Hypothalamus (tissue), 51 donors: Measurements from ENCODE around the gene LCN6.
"Not testable (repeated sequence)": the region's sequence is repeated elsewhere in the genome, so short reads cannot be mapped to it uniquely, and the experiment has no call there.

ENCODE experiments used
- DNase-seq, 51 donors: peaks; one replicate each; lab custom pipeline; 2025; lab: John Stamatoyannopoulos, UW

Gene LCN6, protein sequence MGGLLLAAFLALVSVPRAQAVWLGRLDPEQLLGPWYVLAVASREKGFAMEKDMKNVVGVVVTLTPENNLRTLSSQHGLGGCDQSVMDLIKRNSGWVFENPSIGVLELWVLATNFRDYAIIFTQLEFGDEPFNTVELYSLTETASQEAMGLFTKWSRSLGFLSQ

DNA sequence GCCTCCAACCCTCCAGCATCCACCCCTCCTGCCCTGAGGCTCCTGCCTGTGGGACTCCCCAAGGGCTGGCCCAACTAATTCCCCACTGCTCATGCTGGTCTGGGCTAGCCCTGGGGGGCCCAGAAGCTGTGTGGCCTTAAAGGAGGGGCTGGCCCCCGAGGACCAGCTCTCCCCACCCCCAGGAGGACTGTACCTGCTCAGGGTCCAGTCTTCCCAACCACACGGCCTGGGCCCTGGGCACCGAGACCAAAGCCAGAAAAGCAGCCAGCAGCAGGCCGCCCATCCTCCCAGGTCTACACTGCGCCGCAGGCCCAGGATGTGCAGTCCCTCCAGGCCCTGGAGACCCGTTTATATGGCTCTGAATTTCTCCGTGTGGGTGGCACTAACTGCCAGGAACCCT lies at the start of gene LCN6:
Gene LCN6, minus strand, starts transcription at position 325 of the 400 bp plus-strand sequence. Its CDS starts 42 bp downstream, at position 283.
- DNase-seq = no peak

DNA sequence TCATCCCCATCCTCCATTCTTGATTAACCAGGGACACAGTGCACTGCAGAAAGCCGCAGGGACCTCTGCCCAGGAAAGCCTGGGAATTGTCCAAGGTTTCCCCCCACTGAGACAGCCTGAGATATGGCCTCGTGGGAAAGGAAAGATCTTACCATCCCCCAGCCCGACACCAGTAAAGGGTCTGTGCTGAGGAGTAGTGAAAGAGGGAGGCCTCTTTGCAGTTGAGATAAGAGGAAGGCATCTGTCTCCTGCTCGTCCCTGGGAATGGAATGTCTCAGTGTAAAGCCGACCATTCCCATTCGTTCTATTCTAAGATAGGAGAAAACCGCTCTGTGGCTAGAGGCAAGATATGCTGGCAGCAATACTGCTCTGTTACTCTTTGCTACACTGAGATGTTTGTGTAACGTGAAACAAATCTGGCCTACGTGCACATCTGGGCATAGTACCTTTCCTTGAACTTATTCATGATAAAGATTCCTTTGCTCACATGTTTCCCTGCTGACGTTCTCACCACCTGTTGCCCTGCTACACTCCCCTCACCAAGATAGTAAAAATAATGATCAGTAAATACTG lies 48.5 kb upstream of the LCN6 start:
- DNase-seq = not testable (repeated sequence)

DNA sequence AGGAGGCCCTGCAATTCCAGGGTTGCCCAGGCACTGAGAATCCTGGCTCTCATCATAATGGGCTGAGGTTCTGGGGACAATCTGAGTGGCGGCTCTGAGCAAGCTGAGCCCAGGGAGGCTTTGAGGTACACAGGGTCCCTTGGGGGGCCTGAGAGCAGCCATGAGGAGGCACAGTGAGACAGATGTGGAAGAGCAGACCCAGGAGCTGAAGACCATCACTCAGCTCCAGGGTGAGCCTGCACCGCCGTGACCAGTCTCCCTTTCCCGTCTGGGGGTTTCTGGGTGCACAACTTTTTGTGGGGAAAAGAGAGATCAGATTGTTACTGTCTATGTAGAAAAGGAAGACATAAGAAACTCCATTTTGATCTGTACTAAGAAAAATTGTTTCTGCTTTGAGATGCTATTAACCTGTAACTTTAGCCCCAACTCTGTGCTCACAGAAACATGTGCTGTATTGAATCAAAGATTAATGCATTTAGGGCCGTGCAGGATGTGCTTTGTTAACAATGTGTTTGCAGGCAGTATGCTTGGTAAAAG lies 48.0 kb upstream of the LCN6 start, which contains the start of gene CCDC183:
Gene CCDC183, plus strand, starts transcription at position 101 of the 537 bp plus-strand sequence. Its CDS starts 60 bp downstream, at position 161.
- no peak for DNase-seq

DNA sequence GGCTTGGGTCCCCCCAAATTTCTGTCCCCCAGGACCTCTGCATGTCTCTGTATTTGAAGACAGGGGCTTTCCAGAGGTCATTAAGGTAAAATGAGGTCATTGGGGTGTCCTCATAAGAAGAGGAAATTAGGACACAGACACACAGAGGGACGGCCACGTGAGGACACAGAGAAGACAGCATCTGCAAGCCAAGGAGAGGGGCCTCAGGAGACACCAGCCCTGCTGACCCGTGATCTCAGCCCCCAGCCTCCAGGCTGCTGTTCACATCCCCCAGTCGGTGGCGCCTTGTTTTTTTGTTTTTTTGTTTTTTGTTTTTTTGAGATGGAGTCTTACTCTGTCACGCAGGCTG lies 46.6 kb upstream of the LCN6 start:
- no peak for DNase-seq

DNA sequence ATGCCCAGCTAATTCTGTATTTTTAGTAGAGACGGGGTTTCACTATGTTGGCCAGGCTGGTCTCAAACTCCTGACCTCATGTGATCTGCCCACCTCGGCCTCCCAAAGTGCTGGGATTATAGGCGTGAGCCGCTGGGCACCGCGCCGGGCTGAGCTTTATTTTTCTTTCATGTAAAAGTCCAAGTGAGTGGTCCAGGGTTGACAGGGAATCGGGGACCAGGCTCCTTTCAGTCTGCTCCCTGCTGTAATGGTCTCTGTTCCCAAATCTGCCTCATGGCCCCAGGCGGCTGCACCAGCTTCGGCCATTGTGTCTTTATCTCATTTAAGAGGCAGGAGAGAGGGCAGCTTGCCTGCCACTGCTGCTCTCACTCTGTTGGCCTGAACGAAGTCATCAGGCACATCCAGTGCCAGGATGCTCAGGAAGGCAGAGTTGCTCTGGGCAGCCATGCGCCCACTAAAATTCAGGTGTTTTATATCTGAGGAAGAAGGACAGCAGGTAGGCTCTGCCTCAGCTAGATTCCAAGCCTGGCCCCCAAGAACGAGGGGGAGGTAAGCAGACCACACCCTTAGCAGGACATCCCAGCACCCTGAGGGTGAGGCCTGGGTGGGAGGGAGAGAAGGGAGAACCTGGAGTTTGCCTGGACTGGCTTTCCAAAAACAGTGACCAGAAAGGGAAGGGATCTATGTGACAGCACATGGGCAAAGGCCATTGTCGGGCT lies 46.1 kb upstream of the LCN6 start:
- no peak for DNase-seq

DNA sequence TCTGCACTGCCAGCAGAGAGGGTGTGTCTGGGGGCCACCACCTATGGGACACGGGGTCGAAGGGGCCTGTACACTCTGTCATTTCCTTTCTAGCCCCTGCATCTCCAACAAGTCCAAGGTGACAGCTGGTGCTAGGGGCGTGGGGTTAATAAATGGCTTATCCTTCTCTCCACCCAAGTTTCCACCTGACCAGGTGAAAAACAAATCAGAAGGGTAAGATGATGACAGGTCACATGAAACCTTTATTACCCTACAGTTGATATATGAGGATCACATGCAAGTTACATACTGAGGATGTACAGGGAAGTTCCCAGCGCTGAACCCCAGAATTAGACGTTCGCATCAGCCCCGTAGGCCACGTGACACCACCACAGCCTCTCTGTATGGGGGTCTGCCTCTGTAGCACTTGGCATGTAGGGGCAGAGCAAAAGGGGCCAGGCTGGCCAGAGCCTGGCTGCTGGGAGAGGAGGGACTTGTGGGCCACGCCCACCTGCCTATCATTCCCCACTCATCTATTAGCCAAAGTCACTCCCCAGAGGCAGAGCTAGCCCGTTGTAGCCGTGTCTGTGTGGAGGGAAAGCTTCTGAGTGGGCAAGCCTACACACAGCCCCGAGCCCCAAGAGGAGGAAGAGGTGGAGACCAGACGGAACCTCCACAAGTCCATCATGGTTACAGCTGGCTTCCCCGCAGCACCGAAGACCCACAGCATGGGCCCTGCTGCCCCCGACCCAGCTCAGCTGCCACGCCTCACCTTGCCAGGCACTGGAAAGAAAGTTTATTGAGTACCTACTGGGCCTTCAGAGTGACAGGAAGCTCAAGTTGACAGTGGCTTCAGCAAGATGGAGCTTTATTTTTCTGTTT lies 45.0 kb upstream of the LCN6 start:
- DNase-seq = no peak

DNA sequence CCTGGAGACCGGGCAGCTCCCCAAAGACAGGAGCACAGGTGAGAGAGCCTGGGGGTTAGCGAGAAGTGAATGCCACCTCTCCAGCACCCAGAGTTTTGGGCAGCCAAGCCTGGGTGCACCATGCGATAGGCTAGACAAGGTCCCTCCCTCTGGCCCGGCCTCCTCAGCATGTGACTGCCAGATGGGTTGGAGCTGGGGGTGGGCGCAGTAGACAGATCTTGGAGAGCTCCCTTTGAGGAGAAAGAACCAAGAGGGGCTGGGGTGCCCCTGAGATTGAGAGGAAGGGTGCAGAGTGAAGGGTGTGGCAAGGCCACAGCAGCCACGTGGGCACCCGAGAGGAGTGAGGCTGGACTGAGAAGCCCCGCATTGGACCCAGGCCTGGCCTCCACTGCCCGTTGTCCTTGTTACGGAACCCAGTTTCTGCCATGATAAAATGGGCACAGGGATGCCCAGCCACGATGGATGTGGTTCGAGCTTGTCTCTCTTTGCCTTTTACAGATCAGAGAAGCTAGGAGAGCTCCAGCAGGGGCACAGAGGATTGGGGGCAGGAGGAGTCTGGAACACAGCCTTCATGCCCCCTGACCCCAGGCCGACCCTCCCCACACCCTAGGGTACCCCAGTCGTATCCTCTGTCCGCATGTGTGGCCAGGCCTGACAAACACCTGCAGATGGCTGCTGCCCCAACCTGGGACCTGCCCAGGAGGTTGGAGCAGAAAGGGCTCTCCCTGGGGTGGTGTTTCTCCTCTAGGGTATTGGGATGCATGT lies 44.2 kb upstream of the LCN6 start:
- no peak for DNase-seq

DNA sequence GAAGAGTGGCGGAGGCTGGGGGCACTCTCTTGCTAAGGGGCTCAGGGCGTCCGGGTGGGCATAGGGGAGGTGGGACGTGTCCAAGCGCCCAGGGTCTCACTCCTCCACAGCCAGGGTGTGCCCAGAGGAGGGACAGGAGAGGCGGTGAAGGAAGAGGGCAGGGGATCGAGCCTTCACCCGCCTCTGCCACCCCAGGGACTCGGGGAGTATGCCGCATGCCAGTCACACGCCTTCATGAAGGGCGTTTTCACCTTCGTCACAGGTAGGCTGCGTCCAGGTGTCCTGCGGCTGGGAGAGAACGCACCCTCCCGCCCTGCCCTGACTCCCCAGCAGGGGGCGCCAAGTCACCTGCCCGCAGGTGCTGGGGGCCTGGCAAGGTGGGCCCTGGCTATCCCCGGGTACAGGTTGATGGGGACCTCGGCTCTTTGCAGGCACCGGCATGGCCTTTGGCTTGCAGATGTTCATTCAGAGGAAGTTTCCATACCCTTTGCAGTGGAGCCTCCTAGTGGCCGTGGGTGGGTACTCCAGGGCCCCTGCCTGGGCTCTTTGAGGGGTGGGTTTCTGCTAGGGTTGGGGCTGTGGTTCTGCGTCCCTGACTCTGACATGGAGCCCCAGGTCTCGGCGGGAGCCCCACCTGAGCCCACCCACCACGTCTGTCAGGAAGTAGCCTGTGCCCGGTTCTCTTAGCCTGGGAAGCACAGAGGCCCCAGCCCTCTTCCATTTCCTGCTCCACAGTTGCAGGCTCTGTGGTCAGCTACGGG lies 43.4 kb upstream of the LCN6 start:
- DNase-seq = peak in 19 of 51 donors; percentile 13 to 69 (median 44)

DNA sequence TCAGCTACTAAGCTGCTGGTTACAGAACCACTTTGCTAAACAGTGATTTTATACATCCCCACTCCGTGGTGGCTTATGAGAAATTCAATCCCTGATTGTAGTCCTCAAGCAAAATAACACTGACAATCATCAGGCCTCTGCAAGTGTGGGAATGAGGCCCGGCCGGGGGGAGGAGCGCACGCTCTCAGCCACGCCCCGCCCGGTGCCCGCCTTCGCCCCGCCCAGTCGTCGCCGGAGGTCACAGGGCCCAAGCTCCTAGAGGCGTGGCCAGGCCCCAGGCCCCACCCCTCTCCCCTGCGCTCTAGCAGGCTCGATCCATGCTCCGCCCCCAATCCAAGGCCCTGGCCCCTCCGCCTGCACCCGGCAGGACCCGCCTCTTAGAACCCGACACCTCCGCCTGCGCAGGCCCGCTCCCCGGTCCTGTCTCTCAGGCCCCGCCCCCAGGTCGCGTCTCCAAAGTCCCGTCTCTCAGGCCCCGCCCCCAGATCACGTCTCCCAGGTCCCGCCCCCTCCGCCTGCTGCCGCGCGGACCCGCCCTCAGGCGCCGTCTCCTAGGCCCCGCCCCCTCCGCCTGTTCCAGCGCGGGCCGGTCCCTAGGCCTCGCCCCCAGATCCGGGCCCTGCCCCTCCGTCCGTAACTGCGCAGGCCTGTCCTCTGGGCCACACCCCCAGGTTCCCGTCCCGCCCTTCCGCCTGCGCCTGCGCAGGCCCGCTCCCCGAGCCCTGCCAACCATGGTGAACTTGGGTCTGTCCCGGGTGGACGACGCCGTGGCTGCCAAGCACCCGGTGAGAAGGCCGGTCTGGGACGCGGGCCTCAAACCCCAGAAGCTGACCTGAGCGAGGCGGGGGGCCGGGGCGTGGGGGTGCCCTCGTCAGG lies 42.6 kb upstream of the LCN6 start, which contains the start of gene TMEM141:
Gene TMEM141, plus strand, starts transcription at position 705 of the 876 bp plus-strand sequence. Its CDS starts 27 bp downstream, at position 732.
- DNase-seq = peak; percentile 79 to 100 (median 100)

DNA sequence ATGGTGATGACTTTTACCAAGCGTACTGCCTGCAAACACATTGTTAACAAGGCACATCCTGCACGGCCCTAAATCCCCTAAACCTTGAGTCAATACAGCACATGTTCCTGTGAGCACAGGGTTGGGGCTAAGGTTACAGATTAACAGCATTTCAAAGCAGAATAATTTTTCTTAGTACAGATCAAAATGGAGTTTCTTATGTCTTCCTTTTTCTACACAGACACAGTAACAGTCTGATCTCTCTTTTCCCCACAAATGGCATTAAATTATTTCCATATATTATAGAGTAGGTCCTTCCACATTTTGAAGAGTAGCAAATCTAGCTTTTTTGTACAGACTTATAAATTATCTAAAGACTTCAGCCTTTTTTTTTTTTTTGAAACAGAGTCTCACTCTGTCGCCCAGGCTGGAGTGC lies 41.2 kb upstream of the LCN6 start:
- DNase-seq = no peak

DNA sequence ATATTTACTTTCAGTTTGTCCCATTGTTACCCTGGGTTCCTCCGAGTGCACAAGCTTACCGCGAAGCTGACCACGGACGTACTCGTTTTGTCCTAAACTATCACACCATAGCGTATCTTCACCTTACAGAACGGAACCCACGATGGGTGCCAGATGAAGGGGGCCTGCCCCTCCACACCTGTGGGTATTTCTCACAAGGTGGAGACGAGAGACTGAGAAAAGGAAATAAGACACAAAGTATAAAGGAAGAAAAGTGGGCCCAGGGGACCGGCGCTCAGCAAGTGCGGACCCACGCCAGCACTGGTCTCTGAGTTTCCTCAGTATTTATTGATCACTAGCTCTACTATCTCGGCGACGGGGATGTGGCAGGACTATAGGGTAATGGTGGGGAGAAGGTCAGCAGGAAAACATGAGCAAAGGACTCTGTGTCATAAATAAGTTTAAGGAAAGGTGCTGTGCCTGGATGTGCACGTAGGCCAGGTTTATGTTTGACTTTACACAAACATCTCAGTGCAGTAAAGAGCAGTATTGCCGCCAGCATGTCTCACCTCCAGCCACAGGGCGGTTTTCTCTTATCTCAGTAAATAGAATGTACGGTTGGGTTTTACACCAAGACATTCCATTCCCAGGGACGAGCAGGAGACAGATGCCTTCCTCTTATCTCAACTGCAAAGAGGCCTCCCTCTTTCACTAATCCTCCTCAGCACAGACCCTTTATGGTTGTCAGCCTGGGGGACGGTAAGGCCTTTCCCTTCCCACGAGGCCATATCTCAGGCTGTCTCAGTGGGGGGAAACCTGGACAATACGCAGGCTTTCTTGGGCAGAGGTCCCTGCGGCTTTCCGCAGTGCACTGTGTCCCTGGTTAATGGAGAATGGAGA lies 40.6 kb upstream of the LCN6 start:
- not testable (repeated sequence) for DNase-seq

DNA sequence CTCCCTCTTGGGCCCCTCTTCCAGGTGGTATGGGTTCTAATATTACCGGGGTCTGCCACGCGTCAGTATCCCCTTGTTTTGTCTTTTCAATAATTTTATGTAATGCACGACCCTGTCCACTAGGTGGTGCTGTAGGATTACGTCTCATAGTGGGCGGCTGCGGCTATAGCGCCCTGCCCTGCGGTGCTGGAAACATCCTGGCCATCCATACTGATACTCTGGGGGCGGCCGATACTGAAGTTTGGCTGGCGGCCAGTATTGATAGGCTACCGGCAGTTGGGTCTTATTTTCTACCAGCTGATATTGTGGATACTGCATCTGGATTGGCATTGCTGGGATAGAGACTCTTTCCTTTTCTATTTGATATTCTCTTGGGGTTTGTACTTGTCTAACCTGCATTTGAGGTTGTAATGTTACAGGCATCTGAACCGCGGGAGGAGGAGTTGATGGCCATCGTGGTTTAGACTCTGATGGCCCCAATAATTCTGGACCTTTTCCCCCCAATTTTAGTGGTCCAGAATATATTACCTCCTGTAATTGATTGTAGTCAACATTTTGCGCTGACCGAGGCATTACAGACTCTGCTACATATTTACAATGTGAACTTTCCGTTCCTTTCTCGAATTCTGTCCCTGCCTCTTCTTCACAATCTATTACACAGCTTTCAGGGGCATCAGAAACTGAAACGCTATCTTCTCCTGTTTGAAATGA lies 39.5 kb upstream of the LCN6 start:
- peak in 43 of 51 donors; percentile 16 to 86 (median 40) for DNase-seq

DNA sequence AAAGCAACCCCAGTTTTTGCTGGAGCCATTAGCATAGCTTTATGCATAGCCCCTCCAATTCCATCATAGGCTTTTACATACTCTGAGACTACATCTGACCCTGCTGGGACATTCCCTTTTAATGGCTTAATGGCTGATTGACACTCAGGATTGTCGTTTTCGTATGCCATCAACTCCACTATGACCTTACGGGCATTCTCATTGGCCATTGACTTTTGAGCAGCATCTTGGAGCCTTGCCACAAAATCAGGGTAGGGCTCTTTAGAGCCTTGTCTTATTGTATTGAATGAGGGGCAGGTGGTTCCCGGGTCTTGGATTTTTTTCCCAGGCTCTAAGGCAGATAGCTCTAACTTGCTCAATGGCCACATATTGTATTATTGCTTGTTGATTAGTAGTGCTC lies 38.7 kb upstream of the LCN6 start:
- peak in 1 of 51 donors; percentile 42 for DNase-seq

DNA sequence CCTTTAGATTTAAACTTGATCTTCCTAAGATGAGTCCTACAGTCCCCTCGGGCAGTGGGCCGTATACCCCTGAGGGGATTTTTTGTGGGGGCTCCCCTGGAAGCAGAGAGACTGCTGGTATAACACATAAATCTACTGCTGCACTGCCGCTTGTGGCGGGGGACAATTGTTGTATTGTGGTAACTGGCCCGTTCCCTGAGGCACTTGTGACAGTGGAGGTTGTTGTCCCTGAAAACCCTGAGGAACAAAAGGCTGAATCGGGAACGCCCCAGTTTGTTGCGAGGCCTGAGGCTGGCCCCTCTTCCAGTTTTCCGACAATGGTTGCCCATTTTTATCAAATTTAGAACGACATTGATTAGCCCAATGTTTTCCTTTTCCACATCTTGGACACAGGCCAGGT lies 38.1 kb upstream of the LCN6 start:
- DNase-seq = peak in 30 of 51 donors; percentile 11 to 83 (median 44)

DNA sequence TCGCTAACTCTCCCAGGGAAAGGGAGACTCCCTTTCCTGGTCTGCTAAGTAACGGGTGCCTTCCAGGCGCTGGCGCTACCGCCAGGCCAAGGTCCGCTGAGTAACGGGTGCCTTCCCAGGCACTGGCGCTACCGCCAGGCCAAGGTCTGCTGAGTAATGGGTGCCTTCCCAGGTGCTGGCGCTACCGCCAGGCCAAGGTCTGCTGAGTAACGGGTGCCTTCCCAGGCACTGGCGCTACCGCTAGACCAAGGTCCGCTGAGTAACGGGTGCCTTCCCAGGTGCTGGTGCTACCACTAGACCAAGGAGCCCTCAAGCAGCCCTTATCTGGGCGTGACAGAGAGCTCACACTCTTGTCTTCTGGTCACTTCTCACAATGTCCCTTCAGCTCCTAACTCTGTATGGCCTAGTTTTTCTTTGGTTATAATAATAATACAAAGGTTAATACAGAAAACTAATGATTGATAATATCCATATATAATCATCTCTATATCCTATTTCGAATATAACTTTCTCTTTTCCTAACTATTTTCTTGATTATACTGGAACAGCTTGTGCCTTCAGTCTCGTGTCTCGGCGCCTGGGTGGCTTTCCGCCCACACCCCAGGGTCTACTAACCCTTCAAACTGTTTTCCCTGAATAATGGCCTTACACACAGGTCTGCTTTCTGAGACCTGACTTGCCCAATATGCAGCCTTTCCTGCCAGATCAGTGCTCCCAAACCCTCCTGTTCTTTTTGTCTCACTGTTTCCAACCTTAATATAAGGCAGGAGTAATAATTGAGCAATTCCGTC lies 37.4 kb upstream of the LCN6 start:
- DNase-seq = not testable (repeated sequence)

DNA sequence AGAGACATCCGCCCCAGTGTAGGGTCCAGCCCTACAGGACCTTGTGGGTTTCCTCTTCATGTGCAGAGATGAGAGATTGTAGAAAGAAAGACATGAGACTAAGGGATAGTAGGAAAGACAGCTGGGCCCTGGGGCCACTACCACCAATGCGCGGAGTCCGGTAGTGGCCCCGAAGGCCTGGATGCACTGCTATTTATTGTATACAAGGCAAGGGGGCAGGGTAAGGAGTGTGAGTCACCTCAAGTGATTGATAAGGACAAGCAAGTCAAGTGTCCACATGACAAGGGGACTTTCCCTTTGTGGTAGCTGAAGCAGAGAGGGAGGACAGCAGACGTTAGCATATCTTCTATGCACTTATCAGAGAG lies 36.7 kb upstream of the LCN6 start:
- DNase-seq = no peak
